K562 treated with DMSO at 1 percent for 24 hours (cell line): ENCODE data around the gene PIK3CG. TPM values are rescaled to one million over a fixed set of nuclear protein-coding genes. Genes with fewer than 3 reads are reported as not detected.

ENCODE experiments used
- total RNA-seq: library from RNA; unstranded; fragments of 300-600 nt; gene quantifications from 2 replicates; pipeline ENCODE4 v1.2.3, GENCODE V29; 2022; ENCODE audit warnings: low read depth; ENCODE audit not compliant: insufficient read depth

The PIK3CG gene
- total RNA-seq, result 42.1 and 44.1 TPM in 2 replicates

DNA sequence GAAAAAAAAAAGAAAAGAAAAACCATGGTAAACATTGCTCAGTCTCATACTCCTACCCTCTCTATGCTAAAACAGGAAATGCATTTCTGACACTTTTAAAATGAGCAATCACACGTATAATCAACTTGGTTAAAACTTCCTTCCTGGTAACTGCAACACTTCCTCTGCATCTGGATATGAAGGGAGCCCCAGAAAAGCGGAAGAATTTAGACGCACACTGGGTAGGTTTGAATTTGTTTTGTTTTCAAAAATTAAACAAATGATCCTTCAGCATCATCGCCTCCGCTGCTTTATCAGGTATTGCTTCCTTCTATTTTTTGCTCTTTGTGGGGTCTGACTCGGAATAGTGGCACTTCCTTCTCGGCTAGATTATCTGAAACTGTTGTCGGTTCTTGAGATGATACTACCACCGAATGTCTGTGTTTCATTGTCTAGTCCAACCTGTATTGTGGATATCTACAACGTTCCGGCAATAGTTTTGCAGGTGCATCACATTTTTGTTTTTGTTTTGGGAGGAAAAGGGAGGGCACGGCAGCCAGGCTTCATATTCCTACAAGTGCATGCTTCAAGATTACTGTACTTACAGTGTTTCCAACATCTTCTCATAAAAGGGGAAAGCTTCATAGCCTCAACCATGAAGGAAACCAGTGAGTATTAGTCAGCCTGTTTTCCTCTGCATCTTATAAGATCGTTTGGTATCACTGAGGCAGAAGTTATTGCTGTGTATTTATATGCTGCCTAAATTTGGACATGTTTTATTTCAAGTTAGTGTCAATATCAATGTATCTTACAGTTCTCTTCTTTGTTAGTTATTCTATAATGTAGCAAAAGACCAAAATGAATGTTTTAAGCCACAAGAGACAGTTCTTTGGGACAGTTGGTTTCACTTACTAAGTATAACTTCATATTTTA is at the start of gene PIK3CG:
Gene PIK3CG (plus strand): TSS at position 153 of the 912 bp plus-strand sequence. CDS start 2,280 bp downstream, outside the sequence.

Other genes with a start within 250 kb of the PIK3CG start
- gene CCDC71L, start 204.1 kb upstream of the PIK3CG start, total RNA-seq, result 198 and 200 TPM in 2 replicates
- gene PRKAR2B, start 179.4 kb downstream of the PIK3CG start, total RNA-seq, result 53.9 and 66.7 TPM in 2 replicates